Fibroblast of skin of left biceps (primary cell): Measurements from ENCODE around the gene UBL7.
"Not testable (repeated sequence)": the region's sequence is repeated elsewhere in the genome, so short reads cannot be mapped to it uniquely, and the experiment has no call there.

ENCODE experiments used
- DNase-seq, 2 experiments: peaks; one replicate each; pipeline ENCODE4 v3.0.0-alpha.2; 2013; ENCODE audit warnings: low read depth in 2 of 2

UBL7 gene

GRCh38 chr15:74460871-74461846, at the start of gene UBL7:
TSS of gene UBL7 (minus strand) at chr15:74461160. CDS start at chr15:74458867, 2,293 bp downstream.
- peak; percentile 84 for DNase-seq

DNA sequence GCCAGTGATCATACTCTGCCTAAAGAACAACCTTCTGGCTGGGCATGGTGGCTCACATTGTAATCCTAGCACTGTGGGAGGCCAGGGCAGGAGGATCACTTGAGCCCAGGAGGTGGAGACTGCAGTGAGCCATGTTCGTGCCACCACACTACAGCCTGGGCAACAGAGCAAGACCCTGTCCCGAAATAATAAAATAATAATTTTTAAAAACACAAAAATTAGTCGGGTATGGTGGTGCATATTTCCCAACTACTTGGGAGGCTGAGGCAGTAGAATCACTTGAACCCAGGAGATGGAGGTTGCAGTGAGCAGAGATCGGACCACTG, 45.5 kb upstream of the UBL7 start:
- DNase-seq = no peak

- DNase-seq = no peak
Measured at GRCh38 chr15:74505837-74506514, 45.0 kb upstream of the UBL7 start.

GRCh38 chr15:74504836-74505235, 43.9 kb upstream of the UBL7 start:
- no peak for DNase-seq

DNA sequence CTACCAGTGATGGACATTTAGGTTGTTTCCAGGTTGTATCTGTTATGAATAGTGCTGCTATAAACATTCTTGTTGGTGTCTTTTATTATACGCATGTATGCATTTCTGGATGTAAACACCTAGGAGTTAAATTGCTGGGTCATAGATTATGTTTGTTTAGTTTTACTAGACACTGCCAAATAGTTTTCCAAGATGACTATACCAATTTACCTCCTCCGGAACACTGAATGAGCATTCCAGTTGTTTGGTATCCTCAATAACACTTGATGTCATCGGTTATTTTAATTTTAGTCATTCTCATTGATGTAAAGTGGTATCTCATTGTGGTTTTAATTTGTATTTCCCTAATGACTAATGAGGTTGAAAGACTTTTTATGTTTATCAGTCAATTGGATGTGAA, 43.5 kb upstream of the UBL7 start:
- no peak for DNase-seq

DNA sequence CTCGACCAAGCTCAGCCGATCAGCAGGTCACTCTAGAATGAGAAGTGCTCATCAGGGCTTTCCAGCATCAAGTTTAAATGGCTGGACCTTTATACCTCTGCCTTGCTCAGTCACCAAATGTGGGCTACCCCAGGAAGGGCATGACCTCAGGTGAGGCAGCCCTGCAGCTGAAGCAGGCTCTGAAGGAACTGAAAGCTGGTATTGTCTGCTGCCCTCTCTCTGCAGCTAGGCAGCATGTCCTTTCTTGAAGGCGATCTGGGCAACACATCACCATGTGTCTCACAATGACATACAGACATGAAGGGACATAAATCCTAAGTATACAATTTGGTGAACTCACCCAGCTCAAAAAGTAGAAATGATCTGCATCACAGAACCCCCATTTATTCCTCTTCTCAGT, 41.3 kb upstream of the UBL7 start:
- no peak for DNase-seq

DNA sequence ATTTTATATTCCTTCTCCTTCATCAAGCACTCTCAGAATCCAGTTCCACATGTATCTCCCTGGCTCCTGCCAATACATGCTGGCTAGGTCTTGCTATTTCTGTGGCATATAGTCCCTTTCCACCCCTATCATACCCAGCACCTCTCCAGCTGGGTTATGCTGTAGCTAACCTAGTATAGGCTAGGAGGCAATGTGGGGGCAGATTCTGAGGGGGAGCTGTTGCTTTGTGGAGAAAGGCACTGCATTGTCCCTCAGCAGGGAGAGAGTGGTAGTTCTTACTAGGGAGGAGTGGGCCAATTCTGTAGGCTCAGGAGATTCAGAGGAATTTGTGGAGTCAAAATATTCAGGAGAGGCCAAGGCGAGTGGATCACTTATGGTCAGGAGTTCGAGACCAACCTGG, 39.4 kb upstream of the UBL7 start:
- no peak for DNase-seq

DNA sequence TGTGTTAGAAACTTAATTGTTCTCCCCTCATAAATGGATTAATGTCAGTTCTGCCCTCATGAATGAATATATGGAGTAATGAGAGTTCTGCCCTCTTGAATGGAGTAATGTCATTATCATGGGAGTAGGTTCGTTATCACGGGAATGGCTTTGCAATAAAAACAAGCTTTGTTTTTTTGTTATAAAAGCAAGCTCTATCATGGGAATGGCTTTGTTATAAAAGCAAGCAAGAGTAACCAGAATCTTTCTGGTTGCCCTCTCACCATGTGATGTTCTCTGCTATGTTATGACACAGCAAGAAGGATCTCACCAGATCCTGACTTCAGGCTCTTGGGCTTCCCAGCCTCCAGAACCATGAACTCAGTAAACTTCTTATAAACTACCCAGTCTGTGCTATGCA, 38.4 kb upstream of the UBL7 start:
- no peak for DNase-seq

DNA sequence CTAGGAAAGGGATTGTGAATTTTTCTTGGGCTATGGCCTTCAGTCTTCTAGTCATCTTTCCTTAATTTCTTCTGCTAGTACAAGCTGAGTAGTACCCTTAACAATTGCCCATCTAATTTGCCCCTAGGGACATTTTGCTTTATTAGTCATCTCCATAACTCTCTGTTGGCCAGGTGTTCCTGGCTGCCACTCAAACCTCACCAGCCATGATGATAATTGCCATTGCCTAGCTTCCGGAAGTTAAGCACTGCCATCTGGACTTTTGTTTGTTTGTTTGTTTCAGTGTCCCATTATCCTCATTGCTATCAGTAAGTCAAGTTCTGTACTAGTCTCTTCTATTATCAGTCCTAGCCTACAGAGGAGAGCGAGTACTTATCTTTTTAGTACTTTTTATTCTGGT, 36.6 kb upstream of the UBL7 start:
- DNase-seq = no peak

DNA sequence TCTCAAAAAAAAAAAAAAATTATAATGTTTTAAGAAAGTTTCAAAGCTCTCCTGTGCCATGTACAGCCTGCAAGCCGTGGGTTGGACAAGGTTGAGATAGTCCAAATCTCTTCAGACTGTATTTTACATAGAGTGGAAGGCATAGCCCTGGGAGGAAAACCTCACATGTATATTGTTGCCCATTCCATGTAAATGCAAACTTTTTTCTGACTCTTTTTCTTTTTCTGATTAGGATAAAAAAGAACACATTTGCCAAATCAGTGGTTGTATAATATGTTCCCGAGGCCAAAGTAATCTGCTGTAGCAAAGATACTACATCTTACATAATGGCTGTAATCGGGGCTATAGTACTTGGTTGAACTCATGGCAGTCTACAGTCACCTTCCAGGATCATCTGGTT, 35.7 kb upstream of the UBL7 start:
- DNase-seq = no peak

- no peak for DNase-seq
Measured at GRCh38 chr15:74490339-74490689, 29.4 kb upstream of the UBL7 start.

DNA sequence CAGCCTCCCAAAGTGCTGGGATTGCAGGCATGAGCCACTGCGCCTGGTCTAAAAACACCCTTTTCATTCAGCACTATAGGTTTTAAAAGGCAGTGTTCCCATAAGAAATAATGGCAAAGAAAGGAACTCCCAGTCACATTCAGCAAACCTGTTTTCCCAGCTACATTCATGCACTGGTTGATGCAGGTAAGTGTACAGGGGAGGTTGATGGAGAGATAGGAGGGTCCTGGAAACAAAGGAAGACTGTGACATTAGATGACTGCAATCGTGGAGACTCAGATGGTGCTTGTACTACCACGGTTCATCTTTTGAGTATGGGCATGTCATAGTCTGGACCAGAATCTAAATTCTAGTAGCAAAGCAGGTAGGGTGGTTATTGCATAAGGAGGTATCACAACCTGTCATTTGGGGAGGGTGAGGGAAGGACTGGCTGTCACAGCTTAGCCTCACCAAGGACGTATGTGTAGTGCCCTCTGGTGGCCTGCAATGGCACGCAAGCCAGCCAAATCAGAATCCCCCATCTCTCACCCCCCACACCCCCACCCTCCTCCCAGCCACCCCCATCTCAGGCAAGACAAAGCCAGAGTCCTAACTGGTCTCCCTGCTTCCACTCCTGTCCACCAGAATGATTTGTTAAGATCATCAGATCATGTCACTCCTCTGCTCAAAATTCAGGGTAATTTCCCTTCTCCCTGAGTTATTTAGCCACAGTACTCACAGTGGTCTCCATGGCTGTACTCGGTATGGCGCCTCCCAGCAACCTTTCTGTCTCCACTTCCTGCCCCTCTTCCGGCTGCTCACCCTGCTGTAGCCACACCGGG, 28.8 kb upstream of the UBL7 start:
- DNase-seq = peak; percentile 2 to 3

GRCh38 chr15:74488776-74489175, 27.8 kb upstream of the UBL7 start:
- no peak for DNase-seq

DNA sequence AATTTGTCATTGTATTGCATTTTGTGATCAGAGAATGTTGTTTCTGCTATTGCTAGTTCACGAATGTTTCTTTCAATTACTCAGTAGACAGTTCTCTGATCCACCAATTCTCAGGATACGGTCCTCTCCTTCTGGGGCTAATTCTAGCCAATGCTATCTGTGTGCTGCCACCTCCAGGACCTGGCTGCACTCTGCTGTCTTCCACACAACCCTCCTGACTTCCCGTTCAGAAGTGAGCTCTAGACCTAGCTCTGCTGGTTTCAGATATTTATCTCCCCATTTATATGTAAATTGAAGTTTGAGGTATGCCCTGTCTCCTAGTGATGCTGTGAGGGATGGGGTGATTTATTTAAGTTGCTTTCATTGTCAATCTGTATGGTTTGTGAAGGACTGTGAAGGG, 21.7 kb upstream of the UBL7 start:
- no peak for DNase-seq

DNA sequence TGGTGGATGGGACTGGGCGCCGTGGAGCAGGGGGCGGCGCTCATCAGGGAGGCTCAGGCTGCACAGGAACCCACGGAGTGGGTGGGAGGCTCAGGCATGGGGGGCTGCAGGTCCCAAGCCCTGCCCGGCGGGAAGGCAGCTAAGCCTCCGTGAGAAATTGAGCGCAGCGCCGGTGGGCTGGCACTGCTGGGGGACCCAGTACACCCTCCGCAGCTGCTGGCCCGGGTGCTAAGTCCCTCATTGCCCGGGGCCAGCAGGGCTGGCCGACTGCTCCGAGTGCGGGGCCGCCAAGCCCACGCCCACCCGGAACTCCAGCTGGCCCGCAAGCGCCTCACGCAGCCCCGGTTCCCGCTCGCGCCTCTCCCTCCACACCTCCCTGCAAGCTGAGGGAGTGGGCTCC, 19.4 kb upstream of the UBL7 start:
- not testable (repeated sequence) for DNase-seq

DNA sequence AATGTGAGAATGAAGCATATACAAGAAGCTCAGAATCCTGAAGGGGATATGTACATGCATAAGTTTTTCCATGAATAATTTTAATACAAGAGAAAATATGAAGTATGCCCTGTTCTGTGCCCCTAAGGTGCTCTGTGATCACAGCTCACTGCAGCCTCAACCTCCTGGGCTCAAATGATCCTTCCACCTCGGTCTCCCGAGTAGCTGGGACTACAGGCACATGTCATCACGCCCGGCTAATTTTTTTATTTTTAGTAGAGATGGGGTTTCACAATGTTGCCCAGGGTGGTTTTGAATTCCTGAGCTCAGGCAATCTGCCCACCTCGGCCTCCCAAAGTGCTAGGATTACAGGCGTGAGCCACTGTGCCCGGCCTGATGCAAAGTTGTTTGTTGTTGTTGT, 10.7 kb upstream of the UBL7 start:
- not testable (repeated sequence) for DNase-seq

- no peak for DNase-seq
Measured at GRCh38 chr15:74470631-74471395, 9.9 kb upstream of the UBL7 start.

GRCh38 chr15:74468341-74469032, 7.5 kb upstream of the UBL7 start:
- no peak for DNase-seq

GRCh38 chr15:74466570-74466969, 5.6 kb upstream of the UBL7 start:
- DNase-seq = no peak

GRCh38 chr15:74464897-74465296, 3.9 kb upstream of the UBL7 start:
- no peak for DNase-seq

- DNase-seq = no peak
Measured at GRCh38 chr15:74464216-74464615, 3.3 kb upstream of the UBL7 start.
